ENCODE results near the gene FBXL20.

DNA sequence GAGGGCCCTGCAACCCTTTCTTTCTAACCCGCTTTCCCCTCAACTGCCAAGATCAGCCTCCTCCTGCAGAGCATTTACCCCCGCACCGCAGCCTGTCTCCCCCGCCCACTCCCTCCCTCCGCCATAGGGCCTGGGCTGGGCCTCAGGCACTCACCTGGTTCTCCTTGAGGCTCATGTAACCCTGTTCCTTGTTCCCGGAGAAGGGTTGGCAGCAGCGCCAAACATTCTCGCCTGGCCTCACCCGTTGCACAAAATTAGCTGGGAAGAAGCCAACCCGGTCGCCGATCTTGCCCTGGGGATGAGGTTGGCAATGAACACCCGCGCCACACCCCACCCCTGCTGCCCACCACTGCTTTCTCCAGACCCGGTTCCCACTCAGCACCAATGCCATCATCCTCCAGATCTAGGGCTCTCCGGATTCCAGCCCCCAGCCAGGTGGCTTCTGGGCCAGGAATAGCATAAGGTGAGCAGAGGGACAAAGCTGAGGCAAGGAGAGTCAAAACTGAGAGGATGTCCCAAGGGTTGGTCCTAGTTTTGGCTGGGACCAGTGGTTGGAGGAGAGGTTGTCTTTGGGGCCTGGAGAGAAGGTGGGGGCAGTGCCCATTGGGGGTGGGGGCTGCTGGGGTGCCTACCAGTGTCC is 188.5 kb downstream of the FBXL20 start:
- TF ChIP-seq EZH2phosphoT487 (IDR thresholded peaks at IDR 0.05; ENCODE audit: insufficient read depth, low read depth) (no peak), EZH2 (IDR thresholded peaks at IDR 0.05; ENCODE audit: insufficient read depth, poor library complexity, severe bottlenecking) (no peak)

Data from GM23248 (cell line).